ENCODE results near the gene GNAO1. TPM values are rescaled to one million over a fixed set of nuclear protein-coding genes. Genes with fewer than 3 reads are reported as not detected.

The GNAO1 gene
- total and polyA plus RNA-seq, 9 of the 15 experiments (the other 6 are each of a cell fraction or from before 2014, with no cell fraction given): 0.07 to 0.42 (median 0.08) TPM; not detected in 5

- WGBS (ENCODE audit: insufficient coverage, low coverage, missing lambda C conversion rate): 0% methylated on average over 2 of the region's 2 CpGs
- H3K27me3 ChIP-seq (ENCODE audit: control insufficient read depth in 2 of 2, insufficient read depth in 2 of 2, low read length in 2 of 2): peaks cover 18 to 64% of the 10 kb centered on the region in 2 experiments; a peak in 4 of 5 replicates
- no peak for DNase-seq (ENCODE audit: extremely low read depth in 1 of 4, low spot score in 3 of 4)
- CTCF ChIA-PET (ENCODE audit: low intra/inter-chr PET ratio): no interaction called here
- POLR2A ChIA-PET: interaction anchor here (0.9 to 1.6 kb wide), 2 partner anchors 21 to 63 kb away, joined by 4 read pairs; no protein-coding TSS in a partner anchor
- no peak overlapping the region for H3K9ac ChIP-seq (ENCODE audit: insufficient read depth in 1 of 2, low read depth in 2 of 2, low read length in 2 of 2)
- no peak overlapping the region for H3K4me3 ChIP-seq
- intact Hi-C loops (cut with micrococcal nuclease): no loop called here
- no peak for ATAC-seq
- in situ Hi-C loops (cut with MboI): no loop called here
- no peaks in the 10 kb centered on the region for H3K79me2 ChIP-seq (ENCODE audit: control insufficient read depth, insufficient read depth, low read length)
- H4K20me1 ChIP-seq (replicated peaks; ENCODE audit: control insufficient read depth, insufficient read depth, low read length): peaks cover 7% of the 10 kb centered on the region
- no peaks in the 10 kb centered on the region for H3K9me3 ChIP-seq (replicated peaks; ENCODE audit: control insufficient read depth, insufficient read depth, low read depth, low read length)
- H3K27ac ChIP-seq (ENCODE audit: extremely low read depth, low read depth, low read length): no peak overlapping the region
- H3K4me2 ChIP-seq (ENCODE audit: insufficient read depth, low read length): no peak overlapping the region
- TF ChIP-seq RAD51 (IDR thresholded peaks at IDR 0.05; ENCODE audit: borderline replicate concordance, low read depth) (peak; percentile 26; the same call in 1 of the 2 replicates), HNRNPL (IDR thresholded peaks at IDR 0.05; ENCODE audit: low read depth, low read length) (no peak), ZNF583 (CRISPR knock-in tag; IDR thresholded peaks at IDR 0.05) (no peak), TFE3 (CRISPR knock-in tag; IDR thresholded peaks at IDR 0.05) (peak; percentile 86)
- H3K36me3 ChIP-seq (ENCODE audit: control insufficient read depth, insufficient read depth, low read length): no peaks in the 10 kb centered on the region
- no peaks in the 10 kb centered on the region for H3K9me1 ChIP-seq (ENCODE audit: control insufficient read depth, insufficient read depth, low read length)
- H3K4me1 ChIP-seq (replicated peaks in 1 of 2; ENCODE audit: control insufficient read depth in 2 of 2, insufficient read depth in 2 of 2, low read length in 2 of 2): peaks cover 0 to 16% of the 10 kb centered on the region in 2 experiments; a peak in 2 of 5 replicates
- BruUV-seq (replicated peaks): no TSS peak
- no peak overlapping the region for H2AFZ ChIP-seq (ENCODE audit: low read depth, low read length)
- peak; percentile 6 for FAIRE-seq
These were observed 116.2 kb downstream of the GNAO1 start for GRCh38 chr16:56307534-56307873.

- Histone ChIP-seq H3K27me3 (ENCODE audit: control insufficient read depth in 2 of 2, insufficient read depth in 2 of 2, low read length in 2 of 2) (peaks cover 10 to 52% of the 10 kb centered on the region in 2 experiments; a peak in 3 of 5 replicates), H3K27ac (ENCODE audit: extremely low read depth, low read depth, low read length) (no peak overlapping the region), H3K9me3 (replicated peaks; ENCODE audit: control insufficient read depth, insufficient read depth, low read depth, low read length) (no peaks in the 10 kb centered on the region), H2AFZ (ENCODE audit: low read depth, low read length) (no peak overlapping the region), H3K9ac (ENCODE audit: insufficient read depth in 1 of 2, low read depth in 2 of 2, low read length in 2 of 2) (no peak overlapping the region), H3K4me2 (ENCODE audit: insufficient read depth, low read length) (no peak overlapping the region), H3K4me1 (replicated peaks in 1 of 2; ENCODE audit: control insufficient read depth in 2 of 2, insufficient read depth in 2 of 2, low read length in 2 of 2) (peaks cover 0 to 16% of the 10 kb centered on the region in 2 experiments; a peak in 2 of 5 replicates), H3K9me1 (ENCODE audit: control insufficient read depth, insufficient read depth, low read length) (no peaks in the 10 kb centered on the region), H3K36me3 (ENCODE audit: control insufficient read depth, insufficient read depth, low read length) (no peaks in the 10 kb centered on the region), H4K20me1 (replicated peaks; ENCODE audit: control insufficient read depth, insufficient read depth, low read length) (peaks cover 1% of the 10 kb centered on the region), H3K4me3 (no peak overlapping the region), H3K79me2 (ENCODE audit: control insufficient read depth, insufficient read depth, low read length) (no peaks in the 10 kb centered on the region)
- WGBS (ENCODE audit: insufficient coverage, low coverage, missing lambda C conversion rate): 0% methylated on average over 3 of the region's 3 CpGs
- ATAC-seq (no peak), FAIRE-seq (no peak), DNase-seq (ENCODE audit: extremely low read depth in 1 of 4, low spot score in 3 of 4) (no peak)
- intact Hi-C loops (cut with micrococcal nuclease): no loop called here
- TF ChIP-seq FOXA3 (CRISPR knock-in tag; conservative IDR thresholded peaks at IDR 0.05 in 1 of 2, IDR thresholded peaks at IDR 0.05 in 1 of 2) (no peak), RFX1 (IDR thresholded peaks at IDR 0.05) (peak; percentile 84)
- BruUV-seq (replicated peaks): no TSS peak
- in situ Hi-C loops (cut with MboI): no loop called here
- ChIA-PET CTCF (ENCODE audit: low intra/inter-chr PET ratio) (no interaction called here), POLR2A (interaction anchor here (0.6 to 1.6 kb wide), 2 partner anchors 65 to 224 kb away, joined by 3 to 4 read pairs; no protein-coding TSS in a partner anchor)
These were observed 117.7 kb downstream of the GNAO1 start for GRCh38 chr16:56309008-56309407.
